Measurements from ENCODE around the gene PAIP2. TPM values are rescaled to one million over a fixed set of nuclear protein-coding genes. Genes with fewer than 3 reads are reported as not detected.
"Not testable (repeated sequence)": the region's sequence is repeated elsewhere in the genome, so short reads cannot be mapped to it uniquely, and the experiment has no call there.

Gene PAIP2
- total RNA-seq, 1 donor from 2014 or later: 71.5 TPM

- Mint-ChIP-seq H3K36me3 (ENCODE audit: low read depth, unreplicated experiment) (no peaks in the 10 kb centered on the region), H3K9me3 (ENCODE audit: unreplicated experiment) (no peaks in the 10 kb centered on the region), H3K4me1 (ENCODE audit: unreplicated experiment) (peaks cover 16% of the 10 kb centered on the region), H3K4me3 (ENCODE audit: unreplicated experiment) (peak overlapping the region; percentile 39), H3K27me3 (ENCODE audit: unreplicated experiment) (peaks cover 3% of the 10 kb centered on the region), H3K27ac (ENCODE audit: unreplicated experiment) (no peak overlapping the region)
- DNase-seq (ENCODE audit: low spot score): no peak
- TF ChIP-seq CTCF (IDR thresholded peaks at IDR 0.05; ENCODE audit: unreplicated experiment): no peak
Observed at GRCh38 chr5:139385061-139386049, 43.7 kb downstream of the PAIP2 start.

- TF ChIP-seq CTCF (IDR thresholded peaks at IDR 0.05; ENCODE audit: unreplicated experiment): no peak
- no peaks in the 10 kb centered on the region for H3K36me3 Mint-ChIP-seq (ENCODE audit: low read depth, unreplicated experiment)
- no peak for DNase-seq (ENCODE audit: low spot score)
- H3K4me1 Mint-ChIP-seq (ENCODE audit: unreplicated experiment): peaks cover 20% of the 10 kb centered on the region
- H3K4me3 Mint-ChIP-seq (ENCODE audit: unreplicated experiment): no peak overlapping the region
- peaks cover 2% of the 10 kb centered on the region for H3K27me3 Mint-ChIP-seq (ENCODE audit: unreplicated experiment)
- H3K27ac Mint-ChIP-seq (ENCODE audit: unreplicated experiment): no peak overlapping the region
- no peaks in the 10 kb centered on the region for H3K9me3 Mint-ChIP-seq (ENCODE audit: unreplicated experiment)
Observed at GRCh38 chr5:139386050-139386438, 44.4 kb downstream of the PAIP2 start.

GRCh38 chr5:139386956-139387355 lies 45.3 kb downstream of the PAIP2 start:
- H3K27me3 Mint-ChIP-seq (ENCODE audit: unreplicated experiment); H3K27ac Mint-ChIP-seq (ENCODE audit: unreplicated experiment); DNase-seq (ENCODE audit: low spot score); H3K4me3 Mint-ChIP-seq (ENCODE audit: unreplicated experiment); H3K9me3 Mint-ChIP-seq (ENCODE audit: unreplicated experiment); H3K36me3 Mint-ChIP-seq (ENCODE audit: low read depth, unreplicated experiment): not testable (repeated sequence)
- peaks cover 27% of the 10 kb centered on the region for H3K4me1 Mint-ChIP-seq (ENCODE audit: unreplicated experiment)

GRCh38 chr5:139387611-139388197 lies 46.0 kb downstream of the PAIP2 start:
- TF ChIP-seq CTCF (IDR thresholded peaks at IDR 0.05; ENCODE audit: unreplicated experiment): no peak
- DNase-seq (ENCODE audit: low spot score): no peak
- H3K27ac Mint-ChIP-seq (ENCODE audit: unreplicated experiment): no peak overlapping the region

GRCh38 chr5:139388198-139388821 lies 46.7 kb downstream of the PAIP2 start:
- peak; percentile 32 for DNase-seq (ENCODE audit: low spot score)
- Mint-ChIP-seq H3K36me3 (ENCODE audit: low read depth, unreplicated experiment) (no peaks in the 10 kb centered on the region), H3K4me3 (ENCODE audit: unreplicated experiment) (no peak overlapping the region), H3K4me1 (ENCODE audit: unreplicated experiment) (peaks cover 27% of the 10 kb centered on the region), H3K27me3 (ENCODE audit: unreplicated experiment) (peaks cover 6% of the 10 kb centered on the region), H3K9me3 (ENCODE audit: unreplicated experiment) (no peaks in the 10 kb centered on the region), H3K27ac (ENCODE audit: unreplicated experiment) (peak overlapping the region; percentile 48)
- no peak for TF ChIP-seq CTCF (IDR thresholded peaks at IDR 0.05; ENCODE audit: unreplicated experiment)

More at GRCh38 chr5:139387611-139388197, 46.0 kb downstream of the PAIP2 start:
- H3K4me3 Mint-ChIP-seq (ENCODE audit: unreplicated experiment): no peak overlapping the region
- H3K4me1 Mint-ChIP-seq (ENCODE audit: unreplicated experiment): peaks cover 27% of the 10 kb centered on the region
- H3K36me3 Mint-ChIP-seq (ENCODE audit: low read depth, unreplicated experiment): no peaks in the 10 kb centered on the region
- H3K9me3 Mint-ChIP-seq (ENCODE audit: unreplicated experiment): no peaks in the 10 kb centered on the region
- H3K27me3 Mint-ChIP-seq (ENCODE audit: unreplicated experiment): peaks cover 5% of the 10 kb centered on the region

Measured in endothelial cell (in vitro differentiated cells).